GM12874 (cell line): ENCODE results near the gene SMURF2.

Experiments
- TF ChIP-seq, protein P1 (sequence below): IDR thresholded peaks from 2 replicates; pipeline ENCODE4 v1.5.1; 2011; ENCODE audit warnings: low read depth, mild to moderate bottlenecking, control low read depth, low read length, moderate library complexity; ENCODE audit not compliant: insufficient read depth

Gene SMURF2

DNA sequence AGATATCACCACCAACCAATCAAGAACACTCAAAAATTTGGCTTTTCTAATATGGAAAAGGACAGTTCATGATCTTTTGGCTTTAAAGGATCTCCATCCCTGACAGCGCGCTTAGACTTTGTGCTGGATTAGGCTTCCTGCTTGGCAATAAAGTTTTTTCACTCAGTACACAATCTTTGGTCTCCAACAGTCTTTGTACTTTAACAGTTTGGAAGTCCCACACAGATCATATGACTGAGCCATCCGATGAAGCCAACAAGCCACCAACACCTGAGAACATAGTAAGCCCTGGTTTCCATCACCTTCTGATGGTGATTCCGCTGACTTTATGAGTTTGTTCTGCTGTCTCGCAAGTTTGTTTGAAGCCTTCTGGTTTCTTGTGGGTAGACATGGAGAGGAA lies 34.3 kb downstream of the SMURF2 start:
- TF ChIP-seq, protein P1, sequence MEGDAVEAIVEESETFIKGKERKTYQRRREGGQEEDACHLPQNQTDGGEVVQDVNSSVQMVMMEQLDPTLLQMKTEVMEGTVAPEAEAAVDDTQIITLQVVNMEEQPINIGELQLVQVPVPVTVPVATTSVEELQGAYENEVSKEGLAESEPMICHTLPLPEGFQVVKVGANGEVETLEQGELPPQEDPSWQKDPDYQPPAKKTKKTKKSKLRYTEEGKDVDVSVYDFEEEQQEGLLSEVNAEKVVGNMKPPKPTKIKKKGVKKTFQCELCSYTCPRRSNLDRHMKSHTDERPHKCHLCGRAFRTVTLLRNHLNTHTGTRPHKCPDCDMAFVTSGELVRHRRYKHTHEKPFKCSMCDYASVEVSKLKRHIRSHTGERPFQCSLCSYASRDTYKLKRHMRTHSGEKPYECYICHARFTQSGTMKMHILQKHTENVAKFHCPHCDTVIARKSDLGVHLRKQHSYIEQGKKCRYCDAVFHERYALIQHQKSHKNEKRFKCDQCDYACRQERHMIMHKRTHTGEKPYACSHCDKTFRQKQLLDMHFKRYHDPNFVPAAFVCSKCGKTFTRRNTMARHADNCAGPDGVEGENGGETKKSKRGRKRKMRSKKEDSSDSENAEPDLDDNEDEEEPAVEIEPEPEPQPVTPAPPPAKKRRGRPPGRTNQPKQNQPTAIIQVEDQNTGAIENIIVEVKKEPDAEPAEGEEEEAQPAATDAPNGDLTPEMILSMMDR, result no peak

DNA sequence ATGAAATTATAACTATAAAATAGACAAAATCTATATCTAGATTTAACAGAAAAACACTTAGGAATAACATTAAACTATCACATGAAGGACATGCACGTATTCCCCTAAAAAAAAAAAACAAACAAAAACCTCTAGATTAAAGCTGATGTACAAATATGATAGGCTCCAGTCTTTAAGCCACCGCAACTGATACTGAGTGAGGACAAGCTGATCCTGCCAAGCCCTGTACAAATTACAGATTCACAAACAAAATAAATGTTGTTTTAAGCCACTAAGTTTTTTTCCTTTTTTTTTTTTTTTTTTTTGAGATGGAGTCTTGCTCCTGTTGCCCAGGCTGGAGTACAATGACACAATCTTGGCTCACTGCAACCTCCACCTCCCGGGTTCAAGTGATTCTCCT lies 35.3 kb downstream of the SMURF2 start:
- TF ChIP-seq, protein P1, result no peak

- TF ChIP-seq, protein P1, result no peak
Measured at GRCh38 chr17:64625541-64625940, 36.6 kb downstream of the SMURF2 start.

DNA sequence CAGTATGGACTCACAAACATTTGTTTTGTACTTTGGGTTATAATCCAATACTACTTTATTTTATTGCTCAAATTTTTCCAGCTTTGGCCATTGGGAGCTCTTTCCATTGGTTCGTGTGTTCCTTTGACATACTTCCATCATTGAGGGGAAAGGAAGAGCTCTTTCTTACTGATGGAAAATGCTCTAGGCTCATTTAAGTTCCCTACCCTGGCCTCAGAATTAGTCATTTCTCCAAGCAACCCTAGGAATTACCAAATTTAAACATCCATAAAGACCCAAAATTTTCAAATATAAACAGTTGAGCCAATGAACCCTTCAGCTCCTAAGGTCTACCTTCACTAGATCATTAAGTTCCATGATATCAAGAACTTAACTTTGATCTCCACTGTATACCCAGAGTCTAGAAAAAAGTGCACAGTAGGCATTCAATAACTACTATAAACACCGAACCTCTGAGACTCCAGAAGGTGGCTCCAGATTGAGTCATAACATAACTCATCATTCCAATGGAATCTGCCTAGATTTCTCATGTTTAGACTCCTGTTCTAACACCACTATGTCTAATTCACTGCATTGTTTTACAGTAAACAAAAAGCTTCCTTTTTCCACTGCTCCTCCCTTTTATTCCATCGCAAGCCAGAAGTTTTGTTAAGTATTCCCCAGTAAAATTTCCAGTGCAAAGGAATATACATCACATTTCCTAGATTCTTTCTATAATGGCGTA lies 39.0 kb downstream of the SMURF2 start:
- TF ChIP-seq, protein P1, result no peak

DNA sequence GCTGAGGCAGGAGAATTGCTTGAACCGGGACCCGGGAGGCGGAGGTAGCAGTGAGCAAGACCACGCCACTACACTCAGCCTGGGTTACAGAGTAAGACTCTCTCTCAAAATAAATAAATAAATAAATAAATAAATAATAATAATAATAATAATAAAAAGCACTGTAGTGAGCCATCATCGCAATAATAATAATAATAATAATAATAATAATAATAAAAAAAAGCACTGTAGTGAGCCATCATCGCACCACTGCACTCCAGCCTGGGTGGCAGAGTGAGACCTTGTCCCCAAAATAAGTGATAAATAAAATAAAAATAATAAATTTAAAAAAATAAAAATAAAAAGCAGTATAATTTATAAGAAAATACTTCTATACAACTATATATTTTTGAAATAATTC lies 40.3 kb downstream of the SMURF2 start:
- TF ChIP-seq, protein P1, result no peak

DNA sequence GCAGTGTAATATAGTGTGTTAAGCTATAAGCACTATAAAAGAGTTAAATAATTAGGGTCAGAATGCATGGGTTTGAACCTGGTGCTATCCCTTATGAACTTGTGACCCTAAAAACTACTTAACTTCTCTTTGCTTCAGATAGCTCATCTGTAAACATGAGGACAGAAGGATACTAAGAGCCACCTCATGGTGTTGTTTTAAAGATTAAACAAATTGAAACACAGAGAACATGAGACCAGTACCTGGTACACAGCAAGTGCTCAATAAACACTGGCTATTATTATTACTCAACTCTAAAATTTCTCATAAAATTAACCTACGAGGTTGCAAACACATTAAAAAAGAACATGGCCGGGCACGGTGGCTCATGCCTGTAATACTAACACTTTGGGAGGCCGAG lies 43.3 kb downstream of the SMURF2 start:
- TF ChIP-seq, protein P1, result no peak

DNA sequence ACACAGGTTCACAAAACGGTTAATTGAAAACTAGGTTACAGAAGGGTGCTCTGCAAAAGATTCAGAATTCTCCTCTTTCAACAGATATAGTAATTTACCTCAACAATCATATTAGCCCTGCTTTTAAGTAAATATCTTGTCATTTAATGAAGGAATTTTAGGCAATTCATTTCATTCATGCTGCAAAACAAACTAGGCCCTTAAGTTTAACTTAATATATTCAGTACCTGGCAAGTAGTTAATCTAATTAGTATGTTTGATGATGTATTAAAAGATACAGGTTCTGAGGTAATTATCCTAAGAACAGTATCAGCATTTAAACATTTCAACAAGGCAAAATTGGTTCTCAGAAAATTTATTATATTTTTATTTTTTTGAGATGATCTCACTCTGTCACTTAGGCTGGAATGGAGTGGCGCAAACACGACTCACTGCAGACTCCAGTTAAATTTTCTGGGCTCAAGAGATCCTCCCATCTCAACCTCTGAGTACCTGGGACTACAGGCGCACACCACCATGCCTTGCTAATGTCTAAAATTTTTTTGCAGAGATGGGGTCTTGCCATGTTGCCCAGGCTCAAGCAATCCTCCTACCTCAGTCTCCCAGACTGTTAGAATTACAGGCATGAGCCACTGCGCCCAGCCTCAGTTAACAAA lies 44.9 kb downstream of the SMURF2 start:
- TF ChIP-seq, protein P1, result no peak
